Measurements from ENCODE around the gene HOPX.
"Not testable (repeated sequence)": the region's sequence is repeated elsewhere in the genome, so short reads cannot be mapped to it uniquely, and the experiment has no call there.

Gene HOPX, protein sequence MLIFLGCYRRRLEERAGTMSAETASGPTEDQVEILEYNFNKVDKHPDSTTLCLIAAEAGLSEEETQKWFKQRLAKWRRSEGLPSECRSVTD

DNA sequence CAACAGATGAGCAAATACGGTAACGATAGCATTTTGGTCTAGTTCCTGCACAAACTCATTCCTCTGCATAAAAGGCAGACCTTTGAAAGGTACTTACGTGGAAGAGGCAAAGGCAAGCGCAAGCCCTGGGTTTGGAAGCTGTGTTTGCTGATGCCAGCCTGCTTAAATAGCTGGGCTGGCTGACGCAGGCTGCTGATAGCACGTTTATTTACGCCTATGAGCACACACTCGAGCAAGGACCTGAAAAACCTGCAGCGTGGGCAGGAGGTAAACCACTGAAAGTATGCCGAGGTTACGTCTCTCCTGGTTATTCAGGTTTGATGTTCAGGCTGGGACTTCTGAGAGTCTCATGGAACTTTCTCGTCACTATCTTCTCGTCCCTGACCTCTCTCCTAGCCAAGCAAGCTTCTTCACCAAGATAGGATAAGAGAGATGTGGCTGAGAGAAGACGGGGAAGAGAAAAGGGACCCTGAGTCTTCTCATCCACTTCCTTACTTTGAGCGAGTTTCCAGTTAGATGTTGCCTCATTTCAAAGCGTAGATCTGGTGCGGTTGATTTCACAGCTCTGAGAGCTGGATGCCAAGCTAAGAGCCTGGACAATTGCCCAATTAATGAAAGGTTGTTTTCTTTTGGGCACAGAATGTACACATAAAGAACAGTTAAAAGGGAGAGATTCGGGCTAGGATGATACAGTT is at the start of gene HOPX:
TSS of gene HOPX (minus strand) at position 139 of the 695 bp plus-strand sequence. CDS start 23,480 bp downstream, outside the sequence.
- DNase-seq, result peak in 1 of 2 donors; percentile 4

DNA sequence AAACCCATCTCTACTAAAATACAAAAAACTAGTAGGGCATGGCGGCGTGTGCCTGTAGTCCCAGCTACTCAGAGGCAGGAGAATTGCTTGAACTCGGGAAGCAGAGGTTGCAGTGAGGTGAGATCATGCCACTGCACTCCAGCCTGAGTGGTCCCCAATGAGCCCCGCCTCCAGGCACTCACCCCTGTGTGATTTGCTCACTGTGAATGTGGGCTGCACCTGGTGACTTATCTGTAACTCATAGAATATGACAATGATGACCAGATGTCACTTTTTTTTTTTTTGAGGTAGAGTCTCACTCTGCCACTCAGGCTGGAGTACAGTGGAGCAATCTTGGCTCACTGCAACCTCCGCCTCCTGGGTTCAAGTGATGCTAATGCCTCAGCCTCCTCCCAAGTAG is 49.0 kb upstream of the HOPX start:
- no peak for DNase-seq

DNA sequence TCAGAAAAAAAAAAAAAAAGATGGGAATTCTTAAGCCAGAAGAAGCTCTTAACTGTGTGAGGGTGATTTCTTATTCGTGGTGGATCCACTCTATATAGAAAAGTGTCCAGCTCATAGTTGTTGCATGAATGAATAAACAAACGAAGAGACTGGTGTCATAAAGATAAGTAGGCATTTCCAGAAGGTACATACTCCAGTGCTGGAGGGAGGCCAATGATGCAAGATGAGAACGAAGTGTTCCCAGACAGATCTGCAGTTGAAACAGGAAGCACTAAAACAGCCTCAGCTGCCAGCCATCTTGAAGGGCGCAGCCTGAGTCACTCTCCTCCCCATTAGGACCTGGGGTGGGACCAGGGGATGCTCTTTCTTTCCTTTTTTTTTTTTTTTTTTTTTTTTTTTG is 47.4 kb upstream of the HOPX start:
- DNase-seq, result no peak

DNA sequence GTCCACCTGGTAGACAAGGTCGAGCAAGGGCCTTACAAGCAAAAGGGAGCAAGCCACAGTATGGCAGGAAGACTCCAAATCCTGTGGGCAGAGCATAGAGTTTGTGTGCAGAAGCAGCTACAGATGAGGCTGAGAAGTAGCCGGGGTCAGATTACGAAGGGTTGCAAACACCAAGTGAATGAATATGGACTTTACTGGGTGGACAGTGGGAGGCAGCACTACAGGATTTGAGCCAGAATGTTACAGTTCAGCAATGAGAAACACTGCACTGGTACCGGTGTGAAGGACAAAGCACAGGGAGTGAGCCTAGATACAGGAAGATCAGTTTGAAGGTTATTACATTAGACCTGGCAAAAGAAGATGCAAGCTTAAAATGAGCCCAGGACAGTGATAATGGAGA is 46.1 kb upstream of the HOPX start:
- DNase-seq, result no peak

DNA sequence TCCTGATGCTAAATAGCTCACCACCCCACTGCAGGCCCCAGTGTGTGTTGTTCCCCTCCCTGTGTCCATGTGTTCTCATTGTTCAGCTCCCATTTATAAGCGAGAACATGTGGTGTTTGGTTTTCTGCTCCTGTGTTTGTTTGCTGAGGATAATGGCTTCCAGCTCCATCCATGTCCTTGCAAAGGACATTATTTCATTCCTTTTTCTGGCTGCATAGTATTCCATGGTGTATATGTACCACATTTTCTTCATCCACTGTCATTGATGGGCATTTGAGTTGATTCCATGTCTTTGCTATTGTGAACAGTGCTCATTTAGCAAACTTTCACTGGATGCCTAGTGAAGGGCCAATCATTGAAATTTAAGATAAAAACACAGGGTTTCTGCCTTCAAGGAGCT is 45.5 kb upstream of the HOPX start:
- not testable (repeated sequence) for DNase-seq

GRCh38 chr4:56723659-56724230 is 42.6 kb upstream of the HOPX start:
- no peak for DNase-seq

DNA sequence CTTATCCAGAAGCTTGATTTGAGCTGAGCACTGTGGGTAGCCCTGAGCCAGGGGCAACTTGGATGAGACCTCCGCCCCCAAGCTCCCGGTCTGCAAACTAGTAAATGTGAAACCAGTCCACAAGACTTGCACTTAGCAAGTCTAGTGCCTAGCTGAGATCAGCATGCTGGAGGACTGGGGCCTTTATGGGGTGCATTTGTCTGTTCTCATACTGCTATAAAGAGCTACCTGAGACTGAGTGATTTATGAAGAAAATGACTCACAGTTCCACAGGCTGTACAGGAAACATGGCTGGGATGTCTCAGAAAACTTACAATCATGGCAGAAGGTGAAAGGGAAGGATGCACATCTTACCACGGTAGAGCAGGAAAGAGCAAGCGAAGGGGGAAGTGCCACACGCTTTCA is 42.1 kb upstream of the HOPX start:
- DNase-seq, result no peak

DNA sequence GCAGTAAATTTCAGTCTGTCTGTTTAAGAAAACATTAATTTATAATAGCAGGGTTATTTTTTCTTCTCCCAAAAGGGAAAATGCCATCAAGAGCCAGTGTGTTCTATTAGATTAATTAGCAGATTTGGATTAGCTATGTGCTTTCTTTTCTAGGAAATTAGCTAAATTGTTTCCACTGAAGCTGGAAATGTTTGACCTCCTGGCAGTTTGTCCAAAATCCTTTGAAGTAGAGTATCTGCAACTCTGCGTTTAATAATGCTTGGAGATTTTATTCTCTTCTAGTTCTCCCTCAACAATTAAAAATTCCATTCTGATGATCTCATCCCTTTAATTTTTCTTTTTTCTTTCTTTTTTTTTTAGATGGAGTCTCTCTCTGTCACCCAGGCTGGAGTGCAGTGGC is 27.1 kb upstream of the HOPX start:
- DNase-seq, result no peak

DNA sequence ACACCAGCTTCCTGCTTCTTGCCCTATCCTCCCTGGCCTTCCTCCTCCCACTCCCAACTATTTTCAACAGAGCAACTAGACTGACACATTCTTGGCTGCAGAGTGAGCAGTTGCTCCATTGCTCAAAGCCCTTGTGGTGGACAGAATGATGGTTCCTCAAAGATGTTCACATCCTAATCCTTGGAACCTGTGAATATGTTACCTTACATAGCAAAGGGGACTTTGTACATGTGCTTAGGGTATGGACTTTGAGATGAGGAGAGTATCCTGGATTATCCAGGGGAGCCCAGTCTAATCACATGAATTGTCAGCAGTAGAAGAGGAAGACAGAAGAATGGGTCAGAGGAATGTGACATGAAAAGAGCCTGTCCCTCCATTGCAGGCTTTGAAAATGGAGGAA is 24.9 kb upstream of the HOPX start:
- DNase-seq, result no peak

DNA sequence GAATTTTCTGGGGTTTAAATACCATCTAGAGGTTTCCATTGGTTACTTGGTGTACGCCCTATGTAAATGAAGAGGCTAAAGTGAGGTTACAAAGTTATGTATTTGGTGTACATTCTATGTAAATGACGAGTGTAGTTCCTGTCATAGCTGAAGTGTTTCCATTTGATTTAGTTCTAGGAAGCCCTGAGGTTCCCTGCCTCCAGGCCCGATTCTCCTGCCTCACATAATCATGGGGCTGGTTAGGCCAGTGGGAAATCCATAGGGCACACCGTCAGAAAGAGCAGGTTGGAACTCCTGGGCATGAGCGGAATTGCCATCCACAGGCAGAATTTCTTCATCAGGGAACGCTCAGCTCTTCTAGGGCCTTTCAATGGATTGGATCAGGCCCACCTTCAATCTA is 24.2 kb upstream of the HOPX start:
- DNase-seq, result no peak

GRCh38 chr4:56704089-56704871 is 23.2 kb upstream of the HOPX start:
- no peak for DNase-seq

GRCh38 chr4:56703378-56703777 is 22.3 kb upstream of the HOPX start:
- DNase-seq, result no peak

DNA sequence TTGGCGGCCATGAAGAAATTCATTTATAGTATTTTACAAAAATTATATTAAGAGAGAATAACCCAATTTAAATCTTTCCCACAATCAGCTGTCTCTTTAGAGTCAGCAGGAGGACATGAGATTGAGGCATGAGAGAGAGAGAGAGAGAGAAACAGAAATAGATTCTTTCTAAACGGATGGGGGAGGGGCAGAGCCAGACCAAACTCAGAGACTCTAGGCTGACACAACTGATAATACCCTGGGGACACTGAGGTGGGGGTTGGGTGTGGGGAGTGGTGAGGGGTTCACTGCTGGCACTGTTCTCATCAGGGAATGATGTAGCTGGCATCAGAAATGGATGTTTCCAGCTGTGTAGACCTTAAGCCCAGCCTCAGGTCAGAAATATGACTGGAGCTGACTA is 20.5 kb upstream of the HOPX start:
- DNase-seq, result no peak

DNA sequence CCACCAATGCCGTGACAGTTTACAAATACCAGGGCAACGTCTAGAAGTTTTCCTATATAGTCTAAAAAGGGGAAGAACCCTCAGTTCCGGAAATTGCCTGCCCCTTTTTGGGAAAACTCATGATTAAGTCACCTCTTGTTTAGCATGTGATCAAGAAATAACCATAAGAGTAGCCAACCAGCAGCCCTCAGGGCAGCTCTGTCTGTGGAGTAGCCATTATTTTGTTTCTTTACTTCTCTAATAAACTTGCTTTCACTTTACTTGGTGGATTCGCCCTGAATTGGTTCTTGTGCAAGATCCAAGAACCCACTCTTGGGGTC is 20.0 kb upstream of the HOPX start:
- DNase-seq, result no peak

- DNase-seq, result no peak
Measured at GRCh38 chr4:56699537-56700105, 18.5 kb upstream of the HOPX start.

GRCh38 chr4:56698329-56698728 is 17.2 kb upstream of the HOPX start:
- DNase-seq, result no peak

DNA sequence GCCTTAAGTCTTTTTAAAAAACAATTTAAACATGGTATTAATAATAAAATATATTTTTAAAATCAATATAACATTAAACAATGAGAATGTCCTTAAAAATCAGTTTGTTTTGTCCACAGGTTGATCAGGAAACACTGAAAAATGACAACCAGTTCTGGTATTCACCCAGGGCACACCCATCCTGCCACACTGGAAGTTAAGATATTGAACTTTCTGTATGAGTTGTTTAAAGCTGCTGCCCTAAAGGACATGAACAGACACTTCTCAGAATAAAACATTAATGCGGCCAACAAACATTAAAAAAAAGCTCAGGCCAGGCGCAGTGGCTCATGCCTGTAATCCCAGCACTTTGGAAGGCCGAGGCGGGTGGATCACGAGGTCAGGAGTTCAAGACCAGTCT is 15.0 kb upstream of the HOPX start:
- no peak for DNase-seq

- not testable (repeated sequence) for DNase-seq
Measured at GRCh38 chr4:56693476-56693875, 12.4 kb upstream of the HOPX start.

DNA sequence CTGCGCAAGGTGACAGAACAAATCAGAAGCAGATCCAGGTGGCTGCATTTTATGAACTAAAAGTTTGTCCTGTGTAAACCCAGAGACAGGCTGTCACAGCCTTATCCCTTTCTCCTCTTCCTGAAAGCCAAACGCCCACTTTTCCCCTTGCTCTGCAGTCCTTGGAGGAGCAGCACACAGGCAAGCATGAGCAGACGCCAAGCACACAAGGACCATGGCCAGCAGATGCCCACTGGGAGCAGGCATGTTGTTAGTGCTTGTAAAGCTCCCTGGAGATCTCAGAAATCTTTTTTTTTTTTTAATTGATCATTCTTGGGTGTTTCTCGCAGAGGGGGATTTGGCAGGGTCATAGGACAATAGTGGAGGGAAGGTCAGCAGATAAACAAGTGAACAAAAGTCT is 11.5 kb upstream of the HOPX start:
- DNase-seq, result no peak

DNA sequence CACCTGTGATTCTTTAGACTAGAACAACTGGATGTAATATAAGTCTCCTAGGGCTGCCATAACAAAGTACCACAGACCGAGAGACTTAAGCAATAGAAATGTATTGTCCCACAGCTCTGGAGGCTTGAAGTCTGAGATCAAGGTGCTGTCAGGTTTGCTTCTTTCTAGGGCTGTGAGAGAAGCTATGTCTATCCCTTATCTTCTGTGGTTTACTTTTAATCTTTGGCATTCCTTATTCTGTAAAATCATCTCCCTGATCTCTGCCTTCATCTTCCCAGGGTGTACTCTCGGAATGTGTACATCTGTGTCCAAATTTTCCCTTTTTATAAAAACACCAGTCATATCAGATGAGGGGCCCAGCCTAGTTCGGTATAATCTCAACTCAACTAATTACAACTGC is 10.3 kb upstream of the HOPX start:
- DNase-seq, result no peak

DNA sequence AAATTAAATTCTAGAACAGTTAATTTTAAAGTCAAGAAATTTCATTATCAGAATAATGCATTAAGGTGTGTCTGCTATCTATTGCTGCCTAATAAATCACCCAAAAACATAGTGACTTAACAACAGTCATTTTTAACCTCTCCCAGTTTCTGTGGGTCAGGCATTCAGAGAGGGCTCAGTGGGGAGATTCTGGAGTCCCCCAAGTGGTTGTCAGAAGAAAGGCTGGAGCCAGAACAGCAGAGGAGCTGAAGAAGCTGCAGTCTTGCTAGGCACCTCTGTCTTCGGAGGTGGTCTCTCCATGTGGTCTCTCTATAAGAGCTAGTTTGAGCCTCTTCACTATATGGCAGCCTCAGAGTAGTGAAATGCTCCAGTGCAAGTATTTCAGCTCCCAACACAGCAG is 9.3 kb upstream of the HOPX start:
- no peak for DNase-seq

DNA sequence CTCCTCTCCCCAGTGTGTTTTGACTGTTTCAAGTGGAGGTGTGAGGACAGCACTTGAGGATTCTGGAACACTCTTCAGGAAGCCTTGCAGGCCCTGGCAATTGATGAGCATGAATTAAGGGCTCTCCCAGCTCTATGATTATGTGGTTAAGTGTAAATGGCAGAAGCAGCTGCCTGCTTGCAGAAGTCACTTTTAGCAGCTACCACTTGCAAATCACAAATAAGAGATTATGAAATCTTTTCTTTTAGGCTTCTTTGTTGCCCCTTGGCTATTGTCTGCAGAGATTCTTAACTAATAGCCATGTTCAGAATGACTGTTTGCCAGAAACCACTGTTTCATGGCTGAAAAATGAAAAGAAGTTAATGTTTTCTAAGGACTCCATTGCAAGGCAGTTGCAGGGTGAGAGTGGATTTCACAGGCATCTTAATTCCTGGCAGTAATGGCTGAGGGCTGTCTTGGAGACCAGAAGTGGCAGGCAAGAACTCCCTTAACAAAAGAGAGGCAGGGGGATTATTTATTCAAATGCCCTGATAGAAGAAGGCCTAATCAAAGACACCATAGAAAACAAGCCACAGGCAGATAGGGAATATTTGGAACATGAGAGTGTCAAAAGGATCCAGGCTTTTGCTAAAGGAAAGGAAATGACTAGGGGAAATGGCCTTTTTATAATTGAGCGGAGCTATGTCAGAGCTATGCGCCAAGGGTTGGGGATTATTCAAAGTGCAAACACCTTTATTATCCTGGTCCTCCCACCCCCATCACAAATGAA is 8.3 kb upstream of the HOPX start:
- no peak for DNase-seq

DNA sequence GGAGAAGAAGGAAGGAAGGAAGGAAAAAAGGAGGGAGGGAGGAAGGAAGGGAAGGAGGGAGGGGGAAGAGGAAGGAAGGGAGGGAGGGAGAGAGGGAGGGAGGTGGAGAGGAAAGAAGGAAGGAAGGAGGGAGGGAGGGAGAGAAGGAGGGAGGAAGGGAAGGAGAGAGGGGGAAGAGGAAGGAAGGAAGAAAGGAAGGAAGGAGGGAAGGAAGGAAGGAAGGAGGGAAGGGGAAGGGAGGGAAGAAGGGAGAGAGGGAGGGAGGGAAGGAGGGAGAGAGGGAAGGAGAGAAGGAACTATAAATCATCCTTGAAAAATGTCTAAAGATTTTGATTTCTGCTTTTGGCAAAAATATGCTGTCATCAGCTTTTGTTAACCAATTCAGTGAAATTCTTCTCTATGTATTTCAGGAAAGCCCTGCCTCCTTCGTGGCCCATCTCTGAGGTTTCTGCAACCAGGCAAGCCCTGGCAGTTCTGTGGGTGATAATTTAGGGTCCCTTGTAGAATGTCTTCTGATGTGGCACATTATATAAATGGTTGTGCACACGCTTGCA is 7.1 kb upstream of the HOPX start:
- no peak for DNase-seq
